Rectal smooth muscle tissue (tissue), 1 donor: ENCODE measurements around the gene EXD3.

ENCODE experiments used
- H3K27ac ChIP-seq: one replicate; pipeline ENCODE4 v1.7.0; 2013; ENCODE audit warnings: low read depth, low read length, inconsistent platforms
- H3K27me3 ChIP-seq: one replicate; pipeline ENCODE4 v1.7.0; 2013; ENCODE audit warnings: low read length; ENCODE audit not compliant: control insufficient read depth, insufficient read depth
- H3K36me3 ChIP-seq: one replicate; pipeline ENCODE4 v1.7.0; 2013; ENCODE audit warnings: low read length; ENCODE audit not compliant: control insufficient read depth, insufficient read depth
- H3K4me1 ChIP-seq: one replicate; pipeline ENCODE4 v1.7.0; 2013; ENCODE audit warnings: low read length; ENCODE audit not compliant: control insufficient read depth, insufficient read depth
- H3K4me3 ChIP-seq: one replicate; pipeline ENCODE4 v1.7.0; 2013; ENCODE audit warnings: low read length
- H3K9ac ChIP-seq: one replicate; pipeline ENCODE4 v1.7.0; 2013; ENCODE audit warnings: low read length

The EXD3 gene

GRCh38 chr9:137404961-137405567 lies 17.9 kb downstream of the EXD3 start:
- Histone ChIP-seq H3K9ac (no peak overlapping the region), H3K27me3 (no peaks in the 10 kb centered on the region), H3K4me3 (no peak overlapping the region), H3K27ac (no peak overlapping the region), H3K36me3 (no peaks in the 10 kb centered on the region), H3K4me1 (no peaks in the 10 kb centered on the region)

- H3K4me3 ChIP-seq = no peak overlapping the region
- H3K9ac ChIP-seq = no peak overlapping the region
- H3K36me3 ChIP-seq = no peaks in the 10 kb centered on the region
- H3K27ac ChIP-seq = no peak overlapping the region
- H3K4me1 ChIP-seq = no peaks in the 10 kb centered on the region
- H3K27me3 ChIP-seq = no peaks in the 10 kb centered on the region
These were observed 19.7 kb downstream of the EXD3 start for GRCh38 chr9:137403269-137403668.

GRCh38 chr9:137402746-137403145 lies 20.2 kb downstream of the EXD3 start:
- no peak overlapping the region for H3K27ac ChIP-seq
- no peaks in the 10 kb centered on the region for H3K27me3 ChIP-seq
- no peak overlapping the region for H3K9ac ChIP-seq
- no peak overlapping the region for H3K4me3 ChIP-seq
- H3K4me1 ChIP-seq = no peaks in the 10 kb centered on the region
- H3K36me3 ChIP-seq = no peaks in the 10 kb centered on the region

- H3K9ac ChIP-seq = no peak overlapping the region
- H3K4me3 ChIP-seq = no peak overlapping the region
- no peaks in the 10 kb centered on the region for H3K27me3 ChIP-seq
- no peak overlapping the region for H3K27ac ChIP-seq
- no peaks in the 10 kb centered on the region for H3K36me3 ChIP-seq
- H3K4me1 ChIP-seq = no peaks in the 10 kb centered on the region
These were observed 24.1 kb downstream of the EXD3 start for GRCh38 chr9:137398561-137399468.

GRCh38 chr9:137397675-137398423 lies 25.1 kb downstream of the EXD3 start:
- H3K4me1 ChIP-seq = no peaks in the 10 kb centered on the region
- H3K36me3 ChIP-seq = no peaks in the 10 kb centered on the region
- H3K4me3 ChIP-seq = no peak overlapping the region
- no peak overlapping the region for H3K27ac ChIP-seq
- no peaks in the 10 kb centered on the region for H3K27me3 ChIP-seq
- H3K9ac ChIP-seq = no peak overlapping the region

- no peaks in the 10 kb centered on the region for H3K27me3 ChIP-seq
- H3K36me3 ChIP-seq = no peaks in the 10 kb centered on the region
- no peak overlapping the region for H3K27ac ChIP-seq
- no peak overlapping the region for H3K9ac ChIP-seq
- H3K4me3 ChIP-seq = no peak overlapping the region
- H3K4me1 ChIP-seq = no peaks in the 10 kb centered on the region
These were observed 26.2 kb downstream of the EXD3 start for GRCh38 chr9:137396634-137397367.

GRCh38 chr9:137396227-137396626 lies 26.7 kb downstream of the EXD3 start:
- H3K9ac ChIP-seq = no peak overlapping the region
- no peaks in the 10 kb centered on the region for H3K36me3 ChIP-seq

GRCh38 chr9:137395666-137396010 lies 27.3 kb downstream of the EXD3 start:
- H3K4me3 ChIP-seq = no peak overlapping the region
- H3K27me3 ChIP-seq = no peaks in the 10 kb centered on the region
- H3K36me3 ChIP-seq = no peaks in the 10 kb centered on the region
- H3K4me1 ChIP-seq = no peaks in the 10 kb centered on the region
- H3K27ac ChIP-seq = no peak overlapping the region
- H3K9ac ChIP-seq = no peak overlapping the region

More at GRCh38 chr9:137396227-137396626, 26.7 kb downstream of the EXD3 start:
- Histone ChIP-seq H3K27ac (no peak overlapping the region), H3K4me1 (no peaks in the 10 kb centered on the region), H3K4me3 (no peak overlapping the region), H3K27me3 (no peaks in the 10 kb centered on the region)

GRCh38 chr9:137394866-137395665 lies 27.9 kb downstream of the EXD3 start:
- Histone ChIP-seq H3K36me3 (no peaks in the 10 kb centered on the region), H3K9ac (no peak overlapping the region), H3K27ac (no peak overlapping the region), H3K4me3 (no peak overlapping the region), H3K4me1 (no peaks in the 10 kb centered on the region), H3K27me3 (no peaks in the 10 kb centered on the region)

- Histone ChIP-seq H3K36me3 (no peaks in the 10 kb centered on the region), H3K4me1 (no peaks in the 10 kb centered on the region), H3K9ac (no peak overlapping the region), H3K4me3 (no peak overlapping the region), H3K27me3 (no peaks in the 10 kb centered on the region), H3K27ac (no peak overlapping the region)
These were observed 29.5 kb downstream of the EXD3 start for GRCh38 chr9:137393176-137394150.
